ENCODE results near the gene ASTL. TPM values are rescaled to one million over a fixed set of nuclear protein-coding genes. Genes with fewer than 3 reads are reported as not detected.
"Not testable (repeated sequence)": the region's sequence is repeated elsewhere in the genome, so short reads cannot be mapped to it uniquely, and the experiment has no call there.

The ASTL gene
- total and polyA plus RNA-seq, 9 of the 15 experiments (the other 6 are each of a cell fraction or from before 2014, with no cell fraction given) = not detected

GRCh38 chr2:96160366-96160765 lies 22.1 kb upstream of the ASTL start:
- WGBS (ENCODE audit: insufficient coverage, low coverage, missing lambda C conversion rate) = 89% methylated on average over 5 of the region's 5 CpGs
- CTCF ChIA-PET (ENCODE audit: low intra/inter-chr PET ratio); H3K36me3 ChIP-seq (ENCODE audit: control insufficient read depth, insufficient read depth, low read length); H3K27me3 ChIP-seq (ENCODE audit: control insufficient read depth in 2 of 2, insufficient read depth in 2 of 2, low read length in 2 of 2); intact Hi-C loops (cut with micrococcal nuclease); ATAC-seq; H4K20me1 ChIP-seq (replicated peaks; ENCODE audit: control insufficient read depth, insufficient read depth, low read length); H3K4me3 ChIP-seq; DNase-seq (ENCODE audit: extremely low read depth in 1 of 4, low spot score in 3 of 4); H3K27ac ChIP-seq (ENCODE audit: extremely low read depth, low read depth, low read length); H3K9me3 ChIP-seq (replicated peaks; ENCODE audit: control insufficient read depth, insufficient read depth, low read depth, low read length); in situ Hi-C loops (cut with MboI); FAIRE-seq; H3K79me2 ChIP-seq (ENCODE audit: control insufficient read depth, insufficient read depth, low read length); BruUV-seq (replicated peaks); H3K9me1 ChIP-seq (ENCODE audit: control insufficient read depth, insufficient read depth, low read length); H3K9ac ChIP-seq (ENCODE audit: insufficient read depth in 1 of 2, low read depth in 2 of 2, low read length in 2 of 2); H3K4me2 ChIP-seq (ENCODE audit: insufficient read depth, low read length); H2AFZ ChIP-seq (ENCODE audit: low read depth, low read length): not testable (repeated sequence)
- TF ChIP-seq AFF1 (IDR thresholded peaks at IDR 0.05; ENCODE audit: low read depth in 1 of 2, partially characterized antibody in 2 of 2) = peak in 1 of 2 experiments; percentile 98
- POLR2A ChIA-PET = interaction anchor here (1.9 kb wide), 1 partner anchor 18 kb away, joined by 4 read pairs; no protein-coding TSS in a partner anchor
- H3K4me1 ChIP-seq (replicated peaks in 1 of 2; ENCODE audit: control insufficient read depth in 2 of 2, insufficient read depth in 2 of 2, low read length in 2 of 2) = peaks cover 25 to 41% of the 10 kb centered on the region in 2 experiments
